Mammary epithelial cell (primary cell): ENCODE measurements around the gene EMILIN3.

ENCODE experiments used
- EZH2 ChIP-seq: IDR thresholded peaks from 2 replicates; pipeline ENCODE4 v1.6.1; 2012; ENCODE audit warnings: low read length, inconsistent platforms, borderline replicate concordance
- TF ChIP-seq, protein P1 (sequence below), 2 donors: IDR thresholded peaks in 1 of 2; conservative IDR thresholded peaks in 1 of 2; 2 replicates each; pipeline ENCODE4 v1.5.1; 2011 to 2012; ENCODE audit warnings: inconsistent platforms in 2 of 2, low read length in 2 of 2, mild to moderate bottlenecking in 2 of 2, control low read depth in 1 of 2, low read depth in 1 of 2; ENCODE audit not compliant: insufficient read depth in 1 of 2; ENCODE audit errors: extremely low read depth in 1 of 2

DNA sequence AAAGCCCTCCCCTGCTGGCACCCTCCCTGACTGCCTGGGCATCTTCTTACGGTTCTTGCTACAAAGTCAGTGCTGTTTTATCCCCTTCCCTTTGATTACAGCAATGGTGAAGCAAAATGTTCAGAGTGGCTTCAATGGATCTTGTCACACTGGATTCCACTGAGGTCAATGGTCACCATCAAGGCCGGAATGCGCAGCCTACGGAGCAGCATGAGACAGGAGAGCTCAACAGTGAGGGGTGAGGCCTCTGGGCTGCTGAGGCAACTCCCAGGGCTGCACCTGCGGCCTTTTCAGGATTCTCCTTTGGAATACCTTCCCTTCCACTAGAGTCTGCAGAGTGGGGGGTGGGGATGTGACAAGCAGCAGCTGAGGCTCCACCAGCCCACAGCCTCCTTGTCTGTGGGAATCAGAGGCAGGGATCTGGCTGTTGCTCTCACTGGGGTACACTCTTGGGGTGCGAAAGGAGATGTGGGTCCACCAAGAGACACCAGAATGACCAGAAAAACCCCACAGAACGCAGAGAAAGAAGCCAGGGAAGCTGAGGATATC, 40.4 kb upstream of the EMILIN3 start:
- TF ChIP-seq, protein P1, sequence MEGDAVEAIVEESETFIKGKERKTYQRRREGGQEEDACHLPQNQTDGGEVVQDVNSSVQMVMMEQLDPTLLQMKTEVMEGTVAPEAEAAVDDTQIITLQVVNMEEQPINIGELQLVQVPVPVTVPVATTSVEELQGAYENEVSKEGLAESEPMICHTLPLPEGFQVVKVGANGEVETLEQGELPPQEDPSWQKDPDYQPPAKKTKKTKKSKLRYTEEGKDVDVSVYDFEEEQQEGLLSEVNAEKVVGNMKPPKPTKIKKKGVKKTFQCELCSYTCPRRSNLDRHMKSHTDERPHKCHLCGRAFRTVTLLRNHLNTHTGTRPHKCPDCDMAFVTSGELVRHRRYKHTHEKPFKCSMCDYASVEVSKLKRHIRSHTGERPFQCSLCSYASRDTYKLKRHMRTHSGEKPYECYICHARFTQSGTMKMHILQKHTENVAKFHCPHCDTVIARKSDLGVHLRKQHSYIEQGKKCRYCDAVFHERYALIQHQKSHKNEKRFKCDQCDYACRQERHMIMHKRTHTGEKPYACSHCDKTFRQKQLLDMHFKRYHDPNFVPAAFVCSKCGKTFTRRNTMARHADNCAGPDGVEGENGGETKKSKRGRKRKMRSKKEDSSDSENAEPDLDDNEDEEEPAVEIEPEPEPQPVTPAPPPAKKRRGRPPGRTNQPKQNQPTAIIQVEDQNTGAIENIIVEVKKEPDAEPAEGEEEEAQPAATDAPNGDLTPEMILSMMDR (conservative IDR thresholded peaks at IDR 0.05 in 1 of 2, IDR thresholded peaks at IDR 0.05 in 1 of 2; ENCODE audit: extremely low read depth in 1 of 2, insufficient read depth in 1 of 2, low read depth in 1 of 2, low read length in 2 of 2): no peak
- no peak for TF ChIP-seq EZH2
